Cardiac fibroblast (primary cell): ENCODE measurements around the gene EARS2.
A peak's percentile ranks its signal among the peaks of the same experiment; 100 is the strongest.

Experiments used
- DNase-seq, 2 donors: peaks; one replicate each; pipeline versions ENCODE4 v3.0.0 to v3.0.0-alpha.2; 2010; ENCODE audit warnings: low read depth in 2 of 2
- H3K4me3 ChIP-seq, 2 donors: replicated peaks in 1 of 2; 1 replicate in 1 of 2; 2 replicates in 1 of 2; pipeline ENCODE4 v1.5.1; 2011; ENCODE audit warnings: low read depth in 2 of 2, low read length in 2 of 2, mild to moderate bottlenecking in 2 of 2, moderate library complexity in 1 of 2
- CTCF ChIP-seq: IDR thresholded peaks from one replicate; pipeline ENCODE4 v1.5.1; 2011; ENCODE audit warnings: low read depth, mild to moderate bottlenecking, low read length, inconsistent platforms

Gene EARS2

GRCh38 chr16:23567602-23568001, 10.5 kb upstream of the EARS2 start:
- no peak for TF ChIP-seq CTCF
- no peak overlapping the region for H3K4me3 ChIP-seq
- no peak for DNase-seq

GRCh38 chr16:23566724-23567123, 9.6 kb upstream of the EARS2 start:
- DNase-seq, result no peak

GRCh38 chr16:23564575-23565363, 7.6 kb upstream of the EARS2 start:
- no peak for TF ChIP-seq CTCF
- DNase-seq, result peak in 1 of 2 donors; percentile 13
- no peak overlapping the region for H3K4me3 ChIP-seq

More at GRCh38 chr16:23566724-23567123, 9.6 kb upstream of the EARS2 start:
- no peak for TF ChIP-seq CTCF
- no peak overlapping the region for H3K4me3 ChIP-seq

- H3K4me3 ChIP-seq, result no peak overlapping the region
- no peak for DNase-seq
- TF ChIP-seq CTCF, result no peak
These were observed 6.0 kb upstream of the EARS2 start for GRCh38 chr16:23563186-23563585.

DNA sequence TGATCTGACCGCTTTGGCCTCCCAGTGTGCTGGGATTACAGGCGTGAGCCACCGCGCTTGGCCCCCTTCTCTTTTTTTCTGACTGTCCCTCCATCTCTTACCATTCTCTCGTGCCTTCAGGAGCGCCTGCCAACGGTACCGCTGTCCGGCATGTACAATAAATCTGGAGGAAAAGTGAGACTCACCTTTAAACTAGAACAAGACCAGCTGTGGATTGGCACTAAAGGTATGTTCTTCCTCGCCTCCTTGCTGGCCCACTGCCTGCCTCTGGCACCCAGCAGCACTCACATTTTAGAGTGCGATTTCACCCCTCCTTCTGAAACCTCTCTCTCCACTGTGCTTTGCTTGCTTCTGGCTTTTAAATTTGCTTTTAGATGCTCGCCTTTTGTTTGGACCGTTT, 5.4 kb upstream of the EARS2 start:
- no peak for TF ChIP-seq CTCF
- H3K4me3 ChIP-seq, result no peak overlapping the region
- DNase-seq, result no peak

- TF ChIP-seq CTCF, result no peak
- no peak for DNase-seq
- H3K4me3 ChIP-seq, result no peak overlapping the region
These were observed 4.4 kb upstream of the EARS2 start for GRCh38 chr16:23561586-23561985.
